C4-2B (cell line): ENCODE results near the gene SNAI3.

Source experiments
- ZFX ChIP-seq: fragments of 450-650 bp; IDR thresholded peaks from 2 replicates; pipeline ENCODE4 v1.6.1; 2017
- TF ChIP-seq, protein P1 (sequence below): fragments of 450-650 bp; conservative IDR thresholded peaks from 2 replicates; pipeline ENCODE4 v1.5.1; 2017; ENCODE audit warnings: mild to moderate bottlenecking

DNA sequence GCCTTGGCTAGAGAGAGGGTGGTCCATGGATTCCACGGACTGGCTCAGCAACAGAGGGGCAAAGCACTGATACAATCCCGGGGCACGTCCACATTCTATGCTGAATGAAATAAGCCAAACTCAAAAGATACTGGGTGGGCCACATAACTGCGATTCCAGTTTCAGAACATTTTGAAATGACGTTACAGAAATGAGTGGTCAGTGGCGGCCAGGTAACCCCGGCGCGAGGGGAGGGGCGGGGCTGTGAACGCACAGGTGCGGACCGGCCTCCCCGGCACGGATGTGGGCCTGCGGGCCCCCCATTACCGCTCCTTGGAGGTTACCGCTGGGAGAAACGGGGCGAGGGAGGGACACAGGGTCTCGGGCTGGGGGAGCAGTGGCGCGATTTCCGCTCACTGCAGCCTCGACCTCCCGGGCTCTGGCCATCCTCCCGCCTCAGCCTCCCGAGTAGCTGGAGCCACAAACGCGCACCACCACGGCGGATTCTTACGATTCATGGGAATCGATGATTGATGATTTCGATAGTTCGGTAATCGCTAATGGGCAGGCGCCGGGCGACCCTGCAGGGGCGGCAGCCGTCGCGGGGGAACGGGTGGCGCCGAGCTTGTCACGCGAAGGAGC, 24.0 kb downstream of the SNAI3 start:
- TF ChIP-seq, protein P1, sequence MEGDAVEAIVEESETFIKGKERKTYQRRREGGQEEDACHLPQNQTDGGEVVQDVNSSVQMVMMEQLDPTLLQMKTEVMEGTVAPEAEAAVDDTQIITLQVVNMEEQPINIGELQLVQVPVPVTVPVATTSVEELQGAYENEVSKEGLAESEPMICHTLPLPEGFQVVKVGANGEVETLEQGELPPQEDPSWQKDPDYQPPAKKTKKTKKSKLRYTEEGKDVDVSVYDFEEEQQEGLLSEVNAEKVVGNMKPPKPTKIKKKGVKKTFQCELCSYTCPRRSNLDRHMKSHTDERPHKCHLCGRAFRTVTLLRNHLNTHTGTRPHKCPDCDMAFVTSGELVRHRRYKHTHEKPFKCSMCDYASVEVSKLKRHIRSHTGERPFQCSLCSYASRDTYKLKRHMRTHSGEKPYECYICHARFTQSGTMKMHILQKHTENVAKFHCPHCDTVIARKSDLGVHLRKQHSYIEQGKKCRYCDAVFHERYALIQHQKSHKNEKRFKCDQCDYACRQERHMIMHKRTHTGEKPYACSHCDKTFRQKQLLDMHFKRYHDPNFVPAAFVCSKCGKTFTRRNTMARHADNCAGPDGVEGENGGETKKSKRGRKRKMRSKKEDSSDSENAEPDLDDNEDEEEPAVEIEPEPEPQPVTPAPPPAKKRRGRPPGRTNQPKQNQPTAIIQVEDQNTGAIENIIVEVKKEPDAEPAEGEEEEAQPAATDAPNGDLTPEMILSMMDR, result no peak
- no peak for TF ChIP-seq ZFX
